ENCODE data around the gene LRRC66.

GRCh38 chr4:52037689-52038102 is 17.5 kb upstream of the LRRC66 start:
- TF ChIP-seq ZNF138 (CRISPR knock-in tag; IDR thresholded peaks at IDR 0.05; ENCODE audit: low read depth) (no peak), ZNF3 (CRISPR knock-in tag; IDR thresholded peaks at IDR 0.05) (no peak), NFRKB (IDR thresholded peaks at IDR 0.05) (no peak), ZNF841 (CRISPR knock-in tag; IDR thresholded peaks at IDR 0.05; ENCODE audit: borderline replicate concordance) (no peak), TARDBP (CRISPR knock-in tag; IDR thresholded peaks at IDR 0.05) (no peak), ZNF251 (CRISPR knock-in tag; IDR thresholded peaks at IDR 0.05) (no peak), NR1H2 (CRISPR knock-in tag; IDR thresholded peaks at IDR 0.05; ENCODE audit: borderline replicate concordance, low read depth) (no peak), ZFP36 (IDR thresholded peaks at IDR 0.05; ENCODE audit: borderline replicate concordance, low read depth, low read length, partially characterized antibody) (no peak), ZNF354B (CRISPR knock-in tag; IDR thresholded peaks at IDR 0.05) (no peak), NFATC3 (CRISPR knock-in tag; IDR thresholded peaks at IDR 0.05) (no peak), CTCF (CRISPR knock-in tag; IDR thresholded peaks at IDR 0.05) (no peak), ATF2 (CRISPR knock-in tag; IDR thresholded peaks at IDR 0.05) (no peak), CHD2 (IDR thresholded peaks at IDR 0.05; ENCODE audit: low read depth, low read length) (no peak)

Data from HepG2 (cell line).